Thyroid gland (tissue), 4 donors: ENCODE data around the gene SAPCD1. TPM values are rescaled to one million over a fixed set of nuclear protein-coding genes. Genes with fewer than 3 reads are reported as not detected.

Experiments used
- DNase-seq, 2 donors: peaks; one replicate each; pipeline ENCODE4 v3.0.0-alpha.2; 2019
- H3K27ac ChIP-seq, 3 donors: fragments of 200-600 bp; sonication (generic); 1 replicate in 2 of 3; 2 replicates in 1 of 3; pipeline ENCODE4 v1.5.1; 2016 to 2019; ENCODE audit warnings: mild to moderate bottlenecking in 1 of 3, moderate library complexity in 1 of 3
- H3K27me3 ChIP-seq: fragments of 200-600 bp; sonication (generic); one replicate; pipeline ENCODE4 v1.5.1; 2019
- H3K36me3 ChIP-seq, 2 donors: fragments of 200-600 bp; sonication (generic); one replicate each; pipeline ENCODE4 v1.5.1; 2016 to 2019
- H3K4me1 ChIP-seq, 2 donors: fragments of 200-600 bp; sonication (generic); one replicate each; pipeline ENCODE4 v1.5.1; 2017 to 2019
- H3K4me3 ChIP-seq, 3 donors: fragments of 200-600 bp; sonication (generic); replicated peaks in 1 of 3; 1 replicate in 2 of 3; 2 replicates in 1 of 3; pipeline ENCODE4 v1.5.1; 2016; ENCODE audit warnings: mild to moderate bottlenecking in 1 of 3
- H3K9me3 ChIP-seq: fragments of 200-600 bp; sonication (generic); one replicate; pipeline ENCODE4 v1.5.1; 2017
- POLR2A ChIP-seq, 2 donors: fragments of 450-650 bp; IDR thresholded peaks; one replicate each; pipeline ENCODE4 v1.6.1; 2017; ENCODE audit warnings: antibody characterized with exemption in 2 of 2, mild to moderate bottlenecking in 2 of 2, moderate library complexity in 1 of 2
- WGBS, 2 donors: methylation state at CpG; one replicate each; pipeline ENCODE4 v1.1.5; 2017; 5-methylcytosine and 5-hydroxymethylcytosine counted together
- intact Hi-C: fragments of 100-400 bp; cut with DNase I; formaldehyde crosslinking; loops from one replicate; pipeline ENCODE4 v1.15.1; 2023
- total RNA-seq, 4 donors: library from RNA; depleted of rRNA; stranded (reverse); fragments of >200 nt; gene quantifications; one replicate each; pipeline ENCODE4 v1.2.3, GENCODE V29; 2016
- TF ChIP-seq, protein P1 (sequence below), 6 experiments: fragments of 200-600 bp in 3 of 6; fragments of 450-650 bp in 3 of 6; sonication (generic) in 3 of 6; IDR thresholded peaks; one replicate each; pipeline ENCODE4 v1.5.1; 2016 to 2019; ENCODE audit warnings: antibody characterized with exemption in 6 of 6, mild to moderate bottlenecking in 2 of 6, inconsistent platforms in 1 of 6, moderate library complexity in 1 of 6

Gene SAPCD1
- total RNA-seq, 4 donors from 2014 or later = 2.0 to 4.2 (median 3.0) TPM; not detected in 1

DNA sequence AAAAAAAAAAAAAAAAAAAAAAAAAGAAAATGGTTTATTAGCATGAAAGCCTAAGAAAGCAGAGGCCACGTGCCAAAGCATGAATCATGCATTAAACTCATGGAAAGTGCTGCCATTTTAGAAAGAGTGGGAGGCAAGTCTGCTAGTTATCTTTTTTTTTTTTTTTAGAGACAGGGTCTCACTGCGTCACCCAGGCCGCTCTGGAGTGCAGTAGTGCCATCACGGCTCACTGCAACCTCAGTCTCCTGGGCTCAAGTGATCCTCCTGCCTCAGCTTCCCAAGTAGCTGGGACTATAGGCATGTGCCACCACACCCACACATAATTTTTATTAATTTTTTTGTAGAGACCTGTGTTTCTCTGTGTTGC, 9.5 kb downstream of the SAPCD1 start:
- no peaks in the 10 kb centered on the region for H3K36me3 ChIP-seq
- no peak overlapping the region for H3K4me3 ChIP-seq
- intact Hi-C loops = no loop called here
- peaks cover 6 to 8% of the 10 kb centered on the region in 2 donors for H3K4me1 ChIP-seq
- 64 to 85% methylated on average over 4 of the region's 4 CpGs for WGBS, 2 donors
- TF ChIP-seq, protein P1, sequence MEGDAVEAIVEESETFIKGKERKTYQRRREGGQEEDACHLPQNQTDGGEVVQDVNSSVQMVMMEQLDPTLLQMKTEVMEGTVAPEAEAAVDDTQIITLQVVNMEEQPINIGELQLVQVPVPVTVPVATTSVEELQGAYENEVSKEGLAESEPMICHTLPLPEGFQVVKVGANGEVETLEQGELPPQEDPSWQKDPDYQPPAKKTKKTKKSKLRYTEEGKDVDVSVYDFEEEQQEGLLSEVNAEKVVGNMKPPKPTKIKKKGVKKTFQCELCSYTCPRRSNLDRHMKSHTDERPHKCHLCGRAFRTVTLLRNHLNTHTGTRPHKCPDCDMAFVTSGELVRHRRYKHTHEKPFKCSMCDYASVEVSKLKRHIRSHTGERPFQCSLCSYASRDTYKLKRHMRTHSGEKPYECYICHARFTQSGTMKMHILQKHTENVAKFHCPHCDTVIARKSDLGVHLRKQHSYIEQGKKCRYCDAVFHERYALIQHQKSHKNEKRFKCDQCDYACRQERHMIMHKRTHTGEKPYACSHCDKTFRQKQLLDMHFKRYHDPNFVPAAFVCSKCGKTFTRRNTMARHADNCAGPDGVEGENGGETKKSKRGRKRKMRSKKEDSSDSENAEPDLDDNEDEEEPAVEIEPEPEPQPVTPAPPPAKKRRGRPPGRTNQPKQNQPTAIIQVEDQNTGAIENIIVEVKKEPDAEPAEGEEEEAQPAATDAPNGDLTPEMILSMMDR (IDR thresholded peaks at IDR 0.05) = no peak
- no peak for TF ChIP-seq POLR2A (IDR thresholded peaks at IDR 0.05)
- no peak overlapping the region for H3K27ac ChIP-seq
- no peaks in the 10 kb centered on the region for H3K9me3 ChIP-seq
- H3K27me3 ChIP-seq = no peaks in the 10 kb centered on the region
- no peak for DNase-seq

DNA sequence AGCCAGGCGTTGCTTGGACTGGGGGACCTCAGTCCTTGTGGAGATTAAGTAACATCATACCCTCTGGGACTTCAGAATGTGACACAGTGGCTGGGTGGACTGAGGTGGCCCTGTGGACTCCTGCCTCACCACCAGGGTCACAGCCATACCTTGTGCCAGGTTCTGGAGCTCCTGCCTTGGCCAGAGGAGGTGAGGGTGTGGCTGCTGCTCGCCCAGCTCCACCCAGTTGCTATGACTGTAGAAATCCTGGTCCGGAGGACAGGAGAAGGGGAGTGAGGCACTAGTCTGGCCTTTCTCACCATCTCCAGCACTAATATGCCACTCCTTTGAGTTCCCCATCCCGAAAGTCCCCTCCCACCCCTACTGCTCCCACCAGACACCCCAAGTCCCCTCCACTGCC, 12.7 kb downstream of the SAPCD1 start:
- Histone ChIP-seq H3K36me3 (peaks cover 11 to 17% of the 10 kb centered on the region in 2 donors), H3K27me3 (no peaks in the 10 kb centered on the region), H3K27ac (no peak overlapping the region), H3K4me3 (no peak overlapping the region), H3K9me3 (no peaks in the 10 kb centered on the region), H3K4me1 (peaks cover 8 to 14% of the 10 kb centered on the region in 2 donors)
- 71 to 88% methylated on average over 2 to 4 of the region's 4 CpGs for WGBS, 2 donors
- intact Hi-C loops = no loop called here
- DNase-seq = no peak
- TF ChIP-seq, protein P1 (IDR thresholded peaks at IDR 0.05) = no peak
- TF ChIP-seq POLR2A (IDR thresholded peaks at IDR 0.05) = no peak

DNA sequence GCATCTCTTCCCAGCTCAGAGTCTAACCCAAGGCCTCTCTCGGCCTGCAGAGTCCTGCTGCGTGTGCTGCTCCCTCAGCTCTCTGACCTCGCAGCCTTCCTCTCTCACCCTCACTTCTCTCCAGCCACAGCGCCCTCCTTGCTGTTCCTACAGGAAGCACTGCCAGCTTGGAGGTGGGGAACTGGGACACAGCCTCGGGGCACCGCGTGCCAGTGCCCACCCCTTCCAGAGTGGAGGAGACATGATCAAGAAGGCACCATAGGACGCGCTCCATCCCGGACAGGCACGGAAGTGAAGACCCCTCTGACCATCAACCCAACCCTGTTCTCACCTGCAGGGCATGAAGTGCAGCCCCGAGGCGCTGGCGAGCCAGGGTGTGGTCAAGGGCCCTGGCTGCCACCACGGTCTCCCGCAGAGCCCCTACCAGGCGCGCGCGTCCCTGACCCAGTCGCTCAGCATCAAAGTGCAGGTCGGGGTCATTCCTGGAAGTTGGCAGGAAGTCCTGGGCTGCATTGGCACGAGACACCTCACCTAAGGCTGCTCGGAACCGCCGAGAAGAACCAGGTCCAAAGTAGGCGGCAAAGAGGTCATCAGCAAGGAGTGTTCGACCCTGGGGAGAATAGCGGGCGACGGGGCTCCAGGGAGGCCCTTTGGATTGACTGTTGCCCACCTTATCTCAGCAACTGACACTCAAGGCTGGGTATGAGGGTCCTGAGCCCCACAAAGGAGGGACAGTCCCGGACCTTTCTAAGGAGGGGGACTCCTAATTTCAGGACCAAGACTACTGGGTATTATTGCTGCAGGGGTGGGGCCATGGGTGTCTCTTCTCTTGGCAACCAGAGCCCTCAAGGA, 13.4 kb downstream of the SAPCD1 start:
- Histone ChIP-seq H3K4me3 (no peak overlapping the region), H3K27ac (peak overlapping the region in 1 of 3 donors; percentile 66), H3K9me3 (no peaks in the 10 kb centered on the region), H3K27me3 (no peaks in the 10 kb centered on the region), H3K4me1 (peaks cover 8 to 14% of the 10 kb centered on the region in 2 donors), H3K36me3 (peaks cover 17 to 24% of the 10 kb centered on the region in 2 donors)
- TF ChIP-seq, protein P1 (IDR thresholded peaks at IDR 0.05) = no peak
- no peak for TF ChIP-seq POLR2A (IDR thresholded peaks at IDR 0.05)
- intact Hi-C loops = no loop called here
- DNase-seq = no peak
- WGBS, 2 donors = 89 to 93% methylated on average over 19 to 25 of the region's 32 CpGs

DNA sequence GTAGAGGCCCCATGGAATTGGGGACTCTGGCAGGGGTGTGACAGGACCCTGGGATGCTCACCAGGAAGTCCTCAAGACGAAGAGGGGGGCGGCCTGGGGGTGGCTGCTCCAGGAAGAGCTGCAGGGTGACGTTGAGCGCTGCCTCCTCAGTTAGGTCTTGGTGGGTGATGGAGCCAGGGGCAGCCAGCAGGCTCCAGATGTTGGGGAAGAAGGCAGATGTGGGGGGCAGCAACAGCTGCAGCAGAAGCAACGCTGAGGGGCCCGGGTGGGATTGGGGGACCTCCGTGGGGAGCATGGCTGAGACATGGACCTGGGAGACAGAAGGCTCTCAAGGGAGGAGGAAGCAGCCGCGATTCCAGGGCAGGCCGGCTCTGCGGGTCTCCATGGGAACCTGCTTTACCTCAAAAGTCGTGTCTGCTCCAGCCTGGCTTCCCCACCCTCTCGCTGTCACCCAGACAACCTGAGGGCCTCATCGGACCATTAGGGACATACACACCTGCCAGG, 14.1 kb downstream of the SAPCD1 start:
- H3K36me3 ChIP-seq = peaks cover 24 to 31% of the 10 kb centered on the region in 2 donors
- intact Hi-C loops = no loop called here
- WGBS, 2 donors = 53 to 66% methylated on average over 7 to 10 of the region's 14 CpGs
- peak overlapping the region in 2 of 3 donors; percentile 66 to 69 for H3K27ac ChIP-seq
- peak in 1 of 2 donors; percentile 22 for DNase-seq
- H3K27me3 ChIP-seq = no peaks in the 10 kb centered on the region
- H3K4me3 ChIP-seq = no peak overlapping the region
- no peaks in the 10 kb centered on the region for H3K9me3 ChIP-seq
- peaks cover 8 to 14% of the 10 kb centered on the region in 2 donors for H3K4me1 ChIP-seq
- no peak for TF ChIP-seq POLR2A (IDR thresholded peaks at IDR 0.05)
- TF ChIP-seq, protein P1 (IDR thresholded peaks at IDR 0.05) = no peak
